Stimulated activated CD8-positive, alpha-beta memory T cell treated with anti-CD3 and anti-CD28 coated beads, Interleukin-7, amount 100 ng/mL, for 48 hours (primary cell): ENCODE data around the gene BIRC2.
"Not testable (repeated sequence)": the region's sequence is repeated elsewhere in the genome, so short reads cannot be mapped to it uniquely, and the experiment has no call there.

Experiments
- DNase-seq, 2 donors: peaks; one replicate each; pipeline ENCODE4 v3.0.0-alpha.2; 2020; ENCODE audit warnings: low read depth in 1 of 2; ENCODE audit errors: extremely low read depth in 1 of 2

Gene BIRC2

DNA sequence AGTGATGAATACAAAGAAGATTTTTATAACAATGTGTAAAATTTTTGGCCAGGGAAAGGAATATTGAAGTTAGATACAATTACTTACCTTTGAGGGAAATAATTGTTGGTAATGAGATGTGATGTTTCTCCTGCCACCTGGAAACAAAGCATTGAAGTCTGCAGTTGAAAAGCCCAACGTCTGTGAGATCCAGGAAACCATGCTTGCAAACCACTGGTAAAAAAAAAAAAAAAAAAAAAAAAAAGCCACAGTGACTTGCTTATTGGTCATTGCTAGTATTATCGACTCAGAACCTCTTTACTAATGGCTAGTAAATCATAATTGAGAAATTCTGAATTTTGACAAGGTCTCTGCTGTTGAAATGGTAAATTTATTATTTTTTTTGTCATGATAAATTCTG is 24.5 kb upstream of the BIRC2 start:
- no peak for DNase-seq

DNA sequence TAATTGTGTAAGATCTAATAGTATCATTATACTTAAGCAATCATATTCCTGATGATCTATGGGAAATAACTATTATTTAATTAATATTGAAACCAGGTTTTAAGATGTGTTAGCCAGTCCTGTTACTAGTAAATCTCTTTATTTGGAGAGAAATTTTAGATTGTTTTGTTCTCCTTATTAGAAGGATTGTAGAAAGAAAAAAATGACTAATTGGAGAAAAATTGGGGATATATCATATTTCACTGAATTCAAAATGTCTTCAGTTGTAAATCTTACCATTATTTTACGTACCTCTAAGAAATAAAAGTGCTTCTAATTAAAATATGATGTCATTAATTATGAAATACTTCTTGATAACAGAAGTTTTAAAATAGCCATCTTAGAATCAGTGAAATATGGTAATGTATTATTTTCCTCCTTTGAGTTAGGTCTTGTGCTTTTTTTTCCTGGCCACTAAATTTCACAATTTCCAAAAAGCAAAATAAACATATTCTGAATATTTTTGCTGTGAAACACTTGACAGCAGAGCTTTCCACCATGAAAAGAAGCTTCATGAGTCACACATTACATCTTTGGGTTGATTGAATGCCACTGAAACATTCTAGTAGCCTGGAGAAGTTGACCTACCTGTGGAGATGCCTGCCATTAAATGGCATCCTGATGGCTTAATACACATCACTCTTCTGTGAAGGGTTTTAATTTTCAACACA is 23.3 kb upstream of the BIRC2 start:
- no peak for DNase-seq

DNA sequence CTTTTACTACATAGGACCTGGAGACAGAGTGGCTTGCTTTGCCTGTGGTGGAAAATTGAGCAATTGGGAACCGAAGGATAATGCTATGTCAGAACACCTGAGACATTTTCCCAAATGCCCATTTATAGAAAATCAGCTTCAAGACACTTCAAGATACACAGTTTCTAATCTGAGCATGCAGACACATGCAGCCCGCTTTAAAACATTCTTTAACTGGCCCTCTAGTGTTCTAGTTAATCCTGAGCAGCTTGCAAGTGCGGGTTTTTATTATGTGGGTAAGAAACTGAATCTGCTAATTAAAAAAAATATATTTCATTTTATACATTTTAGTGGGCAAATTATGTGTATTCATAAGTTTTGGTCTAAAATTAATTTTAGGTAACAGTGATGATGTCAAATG is 21.9 kb upstream of the BIRC2 start:
- no peak for DNase-seq

DNA sequence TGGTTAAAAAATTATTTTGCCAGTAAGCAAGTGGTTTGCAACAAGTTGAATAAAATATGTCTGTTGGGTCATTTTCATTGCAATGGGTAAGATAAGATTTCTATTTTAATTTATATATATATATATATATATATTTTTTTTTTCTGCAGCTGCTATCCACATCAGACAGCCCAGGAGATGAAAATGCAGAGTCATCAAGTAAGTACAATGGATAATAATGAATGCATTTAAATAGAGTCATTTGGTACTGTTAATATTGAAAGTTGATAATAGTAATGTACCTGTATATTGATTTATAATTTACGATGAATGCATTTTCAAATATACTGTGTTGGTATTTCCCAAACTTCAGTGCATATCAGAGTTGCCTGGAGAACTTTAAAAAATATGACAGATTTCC is 18.3 kb upstream of the BIRC2 start:
- DNase-seq = no peak

DNA sequence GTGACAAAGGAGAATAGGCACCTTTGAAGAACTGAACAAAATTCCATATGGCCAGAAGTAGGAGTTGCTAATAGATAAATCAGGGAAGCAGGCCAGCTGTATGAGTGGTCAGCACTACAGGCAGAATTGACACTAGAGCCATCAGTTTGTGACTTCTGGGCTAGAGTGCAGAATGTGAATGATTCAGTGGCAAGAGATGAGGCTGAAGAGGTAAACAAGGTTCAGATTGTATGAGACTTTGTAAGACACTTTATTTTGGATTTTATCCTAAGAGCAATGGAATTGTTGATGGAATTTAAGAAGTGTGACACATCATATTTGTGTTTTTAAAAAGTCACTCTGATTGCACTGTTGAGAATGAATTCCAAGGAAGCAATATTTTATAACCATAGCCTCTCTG is 16.8 kb upstream of the BIRC2 start:
- no peak for DNase-seq

DNA sequence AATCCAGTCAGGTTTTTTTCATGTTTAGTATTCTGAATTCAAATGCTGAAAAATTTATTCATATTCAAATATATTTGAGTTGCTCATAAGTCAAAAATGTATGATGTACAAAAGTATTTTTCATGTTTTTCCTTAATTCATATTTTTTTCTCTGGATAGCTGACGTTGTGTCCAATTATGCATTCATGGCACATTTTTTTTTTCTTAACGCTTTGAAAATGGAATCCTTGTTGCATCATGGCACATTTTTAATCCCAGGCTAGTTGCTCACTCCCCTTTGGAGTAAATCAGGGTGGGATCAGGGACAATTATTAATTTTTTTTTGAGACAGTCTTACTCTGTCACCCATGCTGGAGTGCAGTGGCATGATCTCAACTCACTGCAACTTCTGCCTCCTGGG is 15.7 kb upstream of the BIRC2 start:
- DNase-seq = no peak

DNA sequence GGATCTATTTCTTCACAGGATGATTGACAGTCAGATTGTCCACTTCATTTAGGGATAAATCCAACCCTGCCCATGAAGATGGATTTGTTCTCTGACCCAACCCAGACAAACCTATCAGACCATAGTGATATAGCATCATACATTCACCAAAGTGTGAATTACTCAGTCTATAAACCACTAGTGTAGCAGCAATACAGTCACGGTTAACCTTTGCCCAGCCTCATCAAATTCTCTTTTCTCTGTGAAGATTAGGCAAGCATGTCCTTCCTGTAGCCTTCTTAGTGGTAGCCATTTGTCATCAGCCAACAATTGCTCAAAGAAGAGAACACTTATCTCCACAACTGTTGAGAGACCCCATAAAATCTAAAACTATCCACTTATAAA is 14.4 kb upstream of the BIRC2 start:
- no peak for DNase-seq

DNA sequence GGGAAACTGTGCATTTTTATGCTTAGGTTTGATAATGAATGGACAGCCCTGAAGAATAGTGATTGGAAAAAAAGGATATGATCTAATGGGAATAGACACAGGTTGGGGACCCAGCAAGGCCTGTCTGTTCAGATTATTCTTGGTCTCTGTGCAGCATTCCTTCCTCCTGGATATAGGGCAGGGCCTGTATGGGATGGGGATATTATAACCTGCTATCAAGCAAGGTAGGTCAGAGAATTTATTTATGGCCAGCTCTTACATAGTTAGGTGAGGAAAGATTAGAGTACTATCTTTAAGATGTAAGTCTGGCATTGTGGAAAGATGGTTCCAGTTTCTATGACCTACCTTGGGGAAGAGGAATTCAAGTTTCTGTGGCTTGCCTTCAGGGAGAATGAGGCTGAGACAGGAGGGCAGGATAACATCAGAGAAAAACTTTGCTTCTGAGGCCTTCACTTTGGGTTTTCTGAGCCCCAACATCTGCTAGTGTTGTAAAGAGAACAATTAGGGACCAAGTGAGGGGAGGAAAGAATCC is 8.5 kb upstream of the BIRC2 start:
- DNase-seq = no peak

DNA sequence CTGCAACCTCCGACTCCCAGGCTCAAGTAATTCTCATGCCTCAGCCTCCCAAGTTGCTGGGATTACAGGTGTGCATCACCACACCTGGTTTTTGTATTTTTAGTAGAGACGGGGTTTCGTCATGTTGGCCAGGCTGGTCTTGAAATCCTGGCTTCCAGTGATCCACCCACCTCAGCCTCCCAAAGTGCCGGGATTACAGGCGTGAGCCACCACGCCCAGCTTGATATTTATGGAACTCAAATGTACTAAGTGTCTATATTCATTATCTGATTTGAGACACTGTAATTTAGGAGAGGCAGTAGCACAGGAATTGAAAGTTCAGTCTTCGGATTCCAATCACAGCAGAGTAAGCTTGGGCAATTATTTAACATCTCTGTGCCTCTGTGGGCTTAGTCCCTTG is 5.7 kb upstream of the BIRC2 start:
- not testable (repeated sequence) for DNase-seq

DNA sequence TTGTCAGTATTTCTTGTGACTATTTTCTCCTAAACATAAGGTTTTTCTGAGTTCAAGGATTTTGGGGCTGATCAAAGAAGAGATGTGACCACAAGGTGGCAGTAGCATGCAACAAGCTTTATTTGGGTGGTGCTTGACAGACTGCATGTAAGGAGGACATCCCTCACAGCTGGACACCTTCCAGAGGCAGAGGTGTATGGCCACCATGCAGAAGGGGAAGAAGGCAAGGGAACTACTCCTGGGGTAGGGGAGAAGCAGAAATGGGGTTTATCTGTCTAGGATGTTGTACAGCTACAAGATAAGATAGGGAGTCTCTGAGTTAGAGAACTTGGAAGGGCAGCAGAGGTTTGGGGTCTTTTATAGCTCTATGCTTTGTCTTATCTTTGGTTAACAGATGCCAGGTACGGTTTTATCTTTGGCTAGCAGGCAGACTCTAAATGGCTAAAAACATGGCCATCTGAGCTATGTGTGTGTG is 5.1 kb upstream of the BIRC2 start:
- peak in 1 of 2 donors; percentile 55 for DNase-seq

DNA sequence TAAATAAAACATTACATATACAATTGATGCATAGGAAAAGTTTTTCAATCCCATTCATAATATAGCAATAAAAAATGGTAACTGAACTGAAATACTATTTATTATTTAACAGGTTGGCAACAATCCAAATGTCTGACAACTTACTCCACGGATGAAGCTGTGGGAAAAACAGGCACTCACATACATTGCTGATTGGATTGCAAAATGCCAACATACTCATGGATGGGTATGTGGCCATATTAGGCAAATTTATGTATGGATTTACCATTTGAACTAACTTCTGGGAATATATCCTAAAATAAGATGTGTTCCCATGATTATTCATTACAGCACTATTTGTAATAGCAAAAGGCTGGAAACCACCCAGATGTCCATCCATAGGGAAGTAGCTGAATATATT is 3.2 kb upstream of the BIRC2 start:
- no peak for DNase-seq

DNA sequence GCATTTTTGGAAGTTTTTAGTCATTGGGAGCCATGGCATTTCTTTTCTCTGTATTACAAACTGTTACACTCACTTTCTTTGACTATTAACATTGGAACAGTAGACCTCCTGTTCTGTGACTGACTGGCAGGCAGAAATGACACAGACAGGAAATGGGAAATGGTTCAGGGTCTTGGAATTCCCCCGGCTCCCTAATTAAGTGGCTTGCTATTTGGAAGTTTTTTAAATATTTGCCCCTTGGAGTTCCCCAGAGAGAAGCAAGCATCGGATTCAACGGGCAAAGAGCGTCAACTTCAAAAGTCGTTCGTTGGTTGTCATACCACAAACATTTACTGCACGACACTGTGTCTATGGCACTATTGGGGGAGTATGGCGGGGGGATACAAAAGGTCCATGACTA is 1.1 kb upstream of the BIRC2 start:
- no peak for DNase-seq

DNA sequence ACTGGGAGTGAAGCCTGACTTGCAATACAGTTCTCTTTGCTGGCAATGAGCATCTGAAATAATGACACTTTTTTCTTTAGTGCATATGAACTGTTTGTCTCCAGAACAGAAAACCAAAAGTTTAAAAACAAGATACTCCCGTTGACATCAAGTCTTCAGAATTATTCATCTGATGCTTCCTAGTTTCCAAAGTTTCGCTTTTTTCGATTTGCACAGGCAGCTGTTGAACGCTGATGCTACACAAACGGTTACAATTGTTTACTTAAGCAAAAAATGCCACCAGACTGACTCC is 612 bp upstream of the BIRC2 start:
- no peak for DNase-seq

DNA sequence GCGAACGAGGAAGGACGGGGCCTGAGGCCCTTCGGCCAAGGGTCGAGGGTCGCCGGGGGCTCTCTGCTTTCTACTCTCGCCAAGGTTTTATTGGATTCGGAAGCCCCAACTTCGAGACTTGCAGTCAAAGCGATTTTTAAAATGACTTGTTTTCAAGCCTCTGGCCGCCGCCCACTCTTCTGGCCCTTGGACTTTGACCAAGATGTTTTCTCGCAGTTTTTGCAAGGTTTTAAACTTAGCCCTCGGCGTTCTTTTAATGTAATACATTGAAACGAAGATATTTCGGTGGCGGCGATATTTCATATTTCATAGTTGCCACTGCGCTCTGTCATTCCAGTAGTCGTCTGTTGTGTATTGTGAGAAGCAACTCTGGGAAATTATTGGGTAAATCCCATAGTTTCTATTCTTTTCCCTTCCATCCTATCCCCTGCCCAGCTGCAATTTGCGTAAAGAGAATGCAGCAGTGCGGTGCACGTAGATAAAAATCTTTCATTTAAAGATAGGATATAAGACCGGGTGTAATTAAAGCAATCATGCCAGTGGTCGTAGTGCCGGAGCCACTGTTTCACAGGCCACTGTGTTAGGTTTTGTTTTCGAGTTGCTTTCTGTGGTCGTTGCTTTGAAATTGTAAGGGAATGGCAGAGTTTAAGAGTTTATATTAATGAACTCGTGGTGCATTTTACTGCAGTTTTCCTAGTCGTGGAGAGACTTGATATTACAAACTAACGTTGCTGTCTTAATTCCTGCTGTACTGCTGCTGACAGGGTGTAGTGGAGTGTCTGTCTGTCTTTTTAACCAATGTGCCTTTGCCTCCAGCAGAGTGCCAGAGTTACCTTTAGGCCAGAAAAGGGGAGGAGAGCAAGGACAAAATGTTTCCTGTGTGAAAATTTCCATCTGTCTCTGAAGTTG is 702 bp downstream of the BIRC2 start:
- DNase-seq = no peak

DNA sequence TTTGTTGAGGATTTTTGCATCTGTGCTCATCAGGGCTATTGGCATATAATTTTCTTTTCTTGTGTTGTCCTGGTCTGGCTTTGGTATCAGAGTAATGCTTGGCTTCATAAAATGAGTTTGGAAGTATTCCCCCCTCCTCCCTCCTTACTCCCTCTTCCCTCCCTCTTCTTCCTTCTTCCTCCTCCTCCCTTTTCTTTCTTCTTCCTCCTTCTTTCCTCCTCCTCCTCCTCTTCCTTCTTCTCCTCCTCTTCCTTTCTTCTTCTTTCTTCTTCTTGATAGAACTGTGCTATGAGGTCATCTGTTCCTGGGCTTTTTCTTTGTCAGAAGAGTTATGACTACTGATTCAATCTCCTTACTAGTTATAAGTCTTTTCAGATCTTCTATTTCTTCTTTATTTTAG is 10.1 kb downstream of the BIRC2 start:
- no peak for DNase-seq

DNA sequence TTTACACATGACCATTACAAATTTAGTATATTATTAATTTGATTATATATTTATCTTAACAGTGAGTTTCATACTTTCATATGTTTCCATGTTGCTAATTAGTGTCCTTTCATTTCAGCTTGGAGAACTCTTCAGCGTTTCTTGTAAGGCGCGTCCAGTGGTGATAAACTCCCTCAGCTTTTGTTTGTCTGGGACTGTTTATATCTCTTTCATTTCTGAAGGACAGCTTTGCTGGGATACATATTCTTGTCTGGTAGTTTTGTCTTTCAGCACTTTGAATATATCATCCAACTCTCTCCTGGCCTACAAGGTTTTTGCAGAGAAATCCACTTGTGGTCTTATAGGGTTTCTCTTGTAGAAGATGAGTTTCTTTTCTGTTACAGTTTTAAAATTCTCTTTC is 12.4 kb downstream of the BIRC2 start:
- DNase-seq = no peak

DNA sequence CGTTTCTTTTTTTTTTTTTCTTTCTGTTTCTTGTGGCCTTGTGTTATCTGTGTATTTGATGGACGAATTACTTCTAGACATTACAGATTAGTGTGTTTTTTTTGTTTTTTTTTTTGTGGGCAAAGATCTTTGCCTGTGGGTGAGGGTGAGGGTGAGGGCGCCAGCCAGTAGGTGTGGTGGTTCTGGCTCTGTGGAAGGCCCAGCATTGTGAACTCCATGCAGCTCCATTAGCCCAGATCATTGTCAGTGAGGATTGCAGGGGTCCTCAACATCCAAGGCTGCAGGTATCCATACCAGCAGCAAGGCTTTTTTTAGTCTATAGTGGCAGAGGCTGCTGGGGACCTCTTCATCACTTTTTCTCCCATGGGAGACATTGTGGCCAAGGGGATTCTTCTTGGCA is 13.7 kb downstream of the BIRC2 start:
- DNase-seq = no peak

DNA sequence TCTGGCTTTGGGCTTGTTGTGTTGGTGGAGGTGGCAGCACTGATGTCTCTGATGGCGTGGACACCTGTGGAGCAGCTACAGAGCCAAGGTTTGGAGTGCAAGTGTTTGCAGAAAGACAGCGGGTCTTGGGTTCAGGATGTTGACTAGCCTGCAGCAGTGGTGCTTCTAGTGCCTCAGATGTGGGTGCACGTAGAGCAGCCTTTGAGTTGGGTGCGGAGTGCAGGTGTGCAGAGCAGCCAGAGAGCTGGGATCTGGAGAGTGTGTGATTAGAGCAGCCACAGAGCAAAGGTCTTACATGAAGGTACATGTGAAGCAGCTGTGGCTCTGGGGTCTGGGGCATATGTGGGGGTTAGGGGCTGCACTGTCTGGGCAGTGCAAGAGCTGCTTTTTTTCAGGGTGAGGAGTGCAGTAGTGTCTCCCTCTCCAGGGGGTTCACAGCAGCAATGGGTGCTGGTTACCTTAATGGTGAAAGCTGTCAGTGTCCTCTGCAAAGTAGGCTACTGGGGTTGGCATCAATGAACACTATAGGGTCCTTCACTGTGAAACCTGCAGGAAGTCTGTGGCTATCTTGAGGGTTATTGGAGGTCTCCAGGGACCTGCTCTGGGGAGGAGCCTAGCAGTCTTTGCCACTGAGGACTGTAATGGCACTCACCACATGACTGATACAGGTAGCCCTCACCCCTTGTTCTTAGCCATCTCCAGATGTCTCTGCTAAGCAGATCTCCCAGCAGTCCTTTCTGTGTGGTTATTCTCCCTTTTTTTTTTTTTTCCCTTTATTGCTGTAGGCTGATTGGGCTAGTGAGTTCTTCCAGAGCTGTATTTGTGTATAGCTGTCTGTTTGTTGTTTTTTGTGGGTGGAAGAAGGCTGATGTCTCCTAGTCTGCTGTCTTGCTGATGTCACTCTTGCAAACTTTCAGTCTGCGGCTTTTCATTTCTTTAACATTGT is 14.3 kb downstream of the BIRC2 start:
- no peak for DNase-seq

DNA sequence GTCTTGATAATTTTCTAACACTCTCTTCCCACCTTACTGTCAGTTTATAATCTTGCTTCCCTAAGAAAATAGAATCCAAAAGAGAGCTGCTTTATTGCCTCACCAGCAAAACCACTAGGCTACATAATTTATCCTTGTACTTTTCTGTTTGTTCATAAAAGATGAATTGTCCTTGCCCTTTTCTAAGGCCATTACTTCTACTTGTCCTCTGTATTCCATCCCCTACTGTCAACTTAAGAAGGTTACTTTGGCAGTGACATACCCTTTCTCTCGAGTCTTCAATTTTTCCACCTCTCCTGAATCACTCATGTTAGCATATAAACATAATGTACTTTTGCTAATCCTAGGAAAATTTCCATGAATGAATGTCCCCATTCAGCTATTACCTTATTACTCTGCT is 18.0 kb downstream of the BIRC2 start:
- DNase-seq = no peak

DNA sequence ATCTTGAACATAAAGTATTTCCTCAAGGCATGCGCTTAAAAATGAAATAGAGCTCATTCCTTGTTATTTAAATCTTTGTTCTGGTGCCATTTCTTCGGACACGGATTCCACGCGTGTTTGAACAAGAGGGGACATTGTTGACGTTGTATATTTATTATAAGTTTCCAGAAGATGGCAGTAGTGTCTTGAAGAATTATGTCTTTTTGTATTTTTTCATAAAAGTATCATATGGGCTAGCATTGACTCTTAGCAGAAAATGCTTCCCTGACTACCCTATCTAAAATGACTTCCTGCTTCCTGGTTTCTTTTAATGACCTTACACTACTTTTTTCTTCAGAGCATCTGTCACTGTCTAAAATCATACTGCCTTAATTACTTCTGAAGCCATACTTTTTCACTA is 20.4 kb downstream of the BIRC2 start:
- no peak for DNase-seq

DNA sequence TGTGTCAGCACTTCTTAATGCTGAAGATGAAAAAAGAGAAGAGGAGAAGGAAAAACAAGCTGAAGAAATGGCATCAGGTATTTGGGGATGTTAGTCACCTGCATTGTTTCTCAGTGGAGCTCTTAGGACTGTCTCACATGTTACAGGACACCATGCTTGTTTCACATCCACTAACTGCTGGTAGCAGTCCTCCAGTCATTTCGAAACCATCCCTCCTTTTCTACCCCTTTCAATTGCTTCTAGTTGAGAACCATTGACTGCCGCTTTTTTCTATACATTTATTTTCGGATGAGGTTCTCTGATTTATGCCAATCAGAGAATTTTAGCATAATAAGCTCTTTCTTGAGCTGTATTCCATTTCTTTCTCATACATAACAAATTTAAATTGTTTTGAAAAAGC is 21.5 kb downstream of the BIRC2 start:
- DNase-seq = no peak
